Activated T-cell treated with anti-CD3 and anti-CD28 coated beads for 1 hour (primary cell): Measurements from ENCODE around the gene OR1F1.
A peak's percentile ranks its signal among the peaks of the same experiment; 100 is the strongest.
"Not testable (repeated sequence)": the region's sequence is repeated elsewhere in the genome, so short reads cannot be mapped to it uniquely, and the experiment has no call there.

ENCODE experiments used
- DNase-seq: peaks from one replicate; pipeline ENCODE4 v3.0.0-alpha.2; 2020; ENCODE audit warnings: low read depth

OR1F1 gene

DNA sequence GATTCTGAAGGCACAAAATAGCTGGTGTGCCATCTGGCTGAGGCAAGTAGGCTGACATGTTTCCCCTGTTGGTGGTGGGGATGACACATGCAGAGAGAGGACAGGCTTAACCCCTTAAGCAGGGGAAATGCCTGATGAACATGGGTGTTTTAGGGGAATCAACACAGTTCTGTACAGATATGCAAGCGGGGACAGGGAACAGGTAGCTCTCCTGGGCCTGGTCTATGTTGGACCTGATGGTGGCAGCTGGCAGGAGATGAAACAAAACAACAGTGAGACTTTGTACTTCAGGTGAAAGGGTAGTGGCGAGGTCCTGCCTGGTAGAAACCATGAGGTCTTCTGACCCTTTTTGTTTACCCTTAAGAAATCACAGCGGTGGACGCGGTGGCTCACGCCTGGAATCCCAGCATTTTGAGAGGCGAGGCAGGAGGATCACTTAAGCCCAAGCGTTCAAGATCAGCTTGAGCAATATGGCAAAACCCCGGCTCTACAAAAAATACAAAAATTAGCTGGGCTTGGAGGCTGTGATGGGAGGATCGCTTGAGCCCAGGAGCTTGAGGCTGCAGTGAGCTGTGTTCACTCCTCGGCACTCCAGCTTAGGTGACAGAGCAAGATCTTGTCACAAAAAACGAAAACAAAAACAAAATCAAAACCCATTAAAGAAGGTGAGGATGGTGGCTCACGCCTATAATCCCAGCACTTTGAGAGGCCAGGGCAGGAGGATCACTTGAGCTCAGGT is 10.5 kb downstream of the OR1F1 start:
- no peak for DNase-seq

DNA sequence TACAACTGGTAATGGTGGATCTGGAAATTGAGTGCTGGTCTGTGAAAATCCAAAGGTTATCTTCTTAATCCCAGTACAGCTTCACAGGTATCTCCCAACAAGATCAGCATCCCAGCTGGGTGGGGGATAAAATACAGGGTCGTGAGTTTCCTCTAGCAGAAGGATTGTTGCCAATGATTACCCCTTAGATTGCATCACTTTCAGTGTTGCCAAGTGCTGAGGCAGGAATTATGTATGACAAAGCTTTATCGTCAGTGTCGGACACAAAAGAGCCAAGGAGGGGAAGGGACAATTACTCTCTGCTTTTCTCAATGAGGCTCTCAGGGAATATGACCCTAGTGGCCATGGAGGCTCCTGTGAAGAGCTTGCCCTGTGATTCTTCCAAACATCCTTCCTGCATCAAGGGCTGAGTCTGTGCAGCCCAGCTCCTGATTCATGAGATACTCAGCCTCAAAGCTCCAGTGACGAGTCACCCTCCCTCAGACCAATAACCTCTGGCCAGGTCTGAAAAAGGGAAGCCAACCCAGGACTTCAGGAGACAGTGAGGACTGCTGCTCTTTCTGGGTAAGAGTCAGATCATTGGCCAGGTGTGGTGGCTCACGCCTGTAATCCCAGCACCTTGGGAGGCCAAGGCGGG is 15.0 kb downstream of the OR1F1 start:
- no peak for DNase-seq

DNA sequence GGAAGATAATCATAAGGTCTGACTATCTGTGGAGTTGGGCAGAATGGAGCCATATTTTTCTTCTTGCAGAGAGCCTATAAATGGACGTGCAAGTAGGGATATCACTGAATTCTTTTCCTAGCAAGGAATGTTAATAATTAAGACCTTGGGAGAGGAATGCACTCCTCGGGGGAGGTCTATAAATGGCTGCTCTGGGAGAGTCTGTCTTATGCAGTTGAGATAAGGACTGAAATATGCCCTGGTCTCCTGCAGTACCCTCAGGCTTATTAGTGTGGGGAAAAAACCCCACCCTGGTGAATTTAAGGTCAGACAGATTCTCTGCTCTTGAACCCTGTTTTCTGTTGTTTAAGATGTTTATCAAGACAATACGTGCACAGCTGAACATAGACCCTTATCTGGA is 17.9 kb downstream of the OR1F1 start:
- not testable (repeated sequence) for DNase-seq

DNA sequence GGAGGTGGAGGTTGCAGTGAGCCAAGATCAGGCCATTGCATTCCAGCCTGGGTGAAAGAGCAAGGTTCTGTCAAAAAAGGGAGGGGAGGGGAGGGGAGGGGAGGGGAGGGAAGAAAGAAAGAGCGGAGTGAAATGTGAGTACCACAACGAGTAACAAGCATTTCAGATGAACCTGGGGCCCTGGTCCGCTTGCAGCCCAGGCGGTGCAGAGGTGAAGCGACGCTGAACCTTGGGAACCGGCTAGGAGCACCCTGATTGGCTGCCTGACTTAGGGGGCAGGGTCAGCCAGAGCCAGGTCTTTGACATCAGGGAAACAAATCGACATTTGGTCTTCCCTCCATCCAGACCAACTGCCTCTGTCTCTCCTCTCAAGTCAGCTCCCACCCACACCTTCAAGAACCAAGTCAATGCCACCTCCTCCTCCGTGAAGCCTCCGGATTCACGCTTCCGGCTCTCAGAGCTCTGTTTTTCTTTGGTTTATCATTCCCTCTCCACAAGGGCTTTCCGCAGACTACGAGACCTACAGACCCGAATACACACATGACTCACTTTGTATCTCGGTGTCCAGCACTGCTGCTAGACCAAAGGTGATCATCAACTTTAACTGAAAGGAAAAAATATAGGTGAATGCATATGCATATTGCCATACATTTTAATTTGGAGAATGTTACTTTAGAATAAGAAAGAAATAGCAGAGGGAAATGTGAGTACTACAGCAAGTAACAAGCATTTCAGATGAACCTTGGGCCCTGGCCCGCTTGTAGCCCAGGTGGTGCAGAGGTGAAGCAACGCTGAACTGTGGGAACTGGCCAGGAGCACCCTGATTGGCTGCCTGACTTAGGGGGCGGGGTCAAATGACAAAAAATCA is 19.3 kb downstream of the OR1F1 start:
- no peak for DNase-seq

DNA sequence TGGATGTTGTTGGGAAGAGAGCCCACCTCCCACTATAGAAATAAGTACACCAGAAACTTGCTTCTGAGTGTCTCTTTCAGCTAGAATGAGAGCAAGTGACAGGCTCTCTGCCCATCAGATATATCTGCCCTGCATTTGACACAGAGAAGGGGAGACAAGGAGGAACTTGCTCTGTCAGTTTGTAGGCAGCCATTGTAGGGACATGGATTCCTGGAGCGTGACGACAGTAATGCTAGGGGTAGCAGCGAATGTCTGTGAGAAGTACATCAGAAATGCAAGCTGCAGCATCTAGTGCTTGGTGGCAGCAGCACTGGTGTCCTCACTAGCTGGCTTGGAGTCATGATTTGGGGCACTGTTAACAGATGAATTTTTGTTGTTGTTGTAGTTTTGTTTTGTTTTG is 24.0 kb downstream of the OR1F1 start:
- DNase-seq = no peak

DNA sequence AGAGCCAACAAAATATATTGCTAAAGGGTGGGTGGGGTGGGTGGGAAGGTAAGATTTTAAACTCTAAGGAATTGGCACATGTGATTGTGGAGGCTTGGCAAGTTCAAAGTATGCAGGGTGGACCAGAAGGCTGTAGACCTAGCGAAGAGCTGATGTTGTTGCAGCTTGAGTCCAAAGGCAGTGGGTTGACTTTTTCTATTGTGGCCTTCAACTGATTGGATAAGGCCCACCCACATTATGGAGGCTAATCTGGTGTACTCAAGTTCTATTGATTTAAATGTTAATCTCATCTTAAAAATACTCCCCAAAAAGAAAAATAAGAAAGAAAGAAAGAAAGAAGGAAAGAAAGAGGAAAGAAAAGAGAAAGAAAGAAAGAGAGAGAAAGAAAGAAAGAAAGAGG is 24.6 kb downstream of the OR1F1 start:
- DNase-seq = no peak

DNA sequence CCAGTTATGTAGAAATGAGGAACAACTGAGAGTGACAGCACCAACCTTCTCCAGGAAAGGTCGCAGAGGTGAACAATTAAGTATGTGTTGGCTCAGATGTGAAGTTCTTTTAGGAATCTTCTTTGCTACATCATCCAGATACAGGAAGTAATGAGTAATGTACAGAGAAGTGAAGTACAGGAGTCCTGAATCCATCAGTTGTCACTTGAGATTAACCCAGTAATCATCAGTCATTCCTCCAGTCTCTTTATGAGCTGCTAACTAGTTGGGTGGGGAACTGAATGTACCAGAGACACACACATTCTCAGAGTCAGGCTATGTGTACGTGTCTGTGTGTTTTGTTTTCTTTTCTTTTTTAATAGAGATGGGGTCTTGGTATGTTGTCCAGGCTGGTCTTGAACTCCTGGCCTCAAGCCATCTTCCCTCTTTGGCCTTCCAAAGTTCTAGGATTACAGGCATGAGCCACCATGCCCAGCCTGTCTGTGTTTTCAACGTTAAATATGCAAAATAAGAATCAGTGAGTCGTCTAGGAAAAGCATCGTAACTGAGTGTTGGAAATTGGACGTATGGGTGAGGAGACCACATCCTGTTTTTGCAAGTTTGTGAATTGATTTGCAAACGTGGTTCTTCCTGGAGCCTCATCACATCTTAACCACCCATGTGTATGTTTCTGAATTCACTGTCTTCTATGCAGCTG is 27.0 kb downstream of the OR1F1 start:
- no peak for DNase-seq

DNA sequence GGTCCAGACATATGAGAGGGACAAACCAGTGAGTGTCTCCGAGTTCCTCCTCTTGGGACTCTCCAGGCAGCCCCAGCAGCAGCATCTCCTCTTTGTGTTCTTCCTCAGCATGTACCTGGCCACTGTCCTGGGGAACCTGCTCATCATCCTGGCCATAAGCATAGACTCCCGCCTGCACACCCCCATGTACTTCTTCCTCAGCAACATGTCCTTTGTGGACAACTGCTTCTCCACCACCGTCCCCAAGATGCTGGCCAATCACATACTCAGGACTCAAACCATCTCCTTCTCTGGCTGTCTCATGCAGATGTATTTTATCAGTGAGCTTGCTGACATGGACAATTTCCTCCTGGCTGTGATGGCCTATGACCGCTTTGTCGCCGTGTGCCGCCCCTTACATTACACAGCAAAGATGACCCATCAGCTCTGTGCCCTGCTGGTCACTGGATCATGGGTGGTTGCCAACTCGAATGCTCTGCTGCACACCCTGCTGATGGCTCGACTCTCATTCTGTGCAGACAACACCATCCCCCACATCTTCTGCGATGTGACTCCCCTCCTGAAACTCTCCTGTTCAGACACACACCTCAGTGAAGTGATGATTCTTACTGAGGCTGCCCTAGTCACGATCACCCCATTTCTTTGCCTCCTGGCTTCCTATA is 27.7 kb downstream of the OR1F1 start:
- DNase-seq = no peak

DNA sequence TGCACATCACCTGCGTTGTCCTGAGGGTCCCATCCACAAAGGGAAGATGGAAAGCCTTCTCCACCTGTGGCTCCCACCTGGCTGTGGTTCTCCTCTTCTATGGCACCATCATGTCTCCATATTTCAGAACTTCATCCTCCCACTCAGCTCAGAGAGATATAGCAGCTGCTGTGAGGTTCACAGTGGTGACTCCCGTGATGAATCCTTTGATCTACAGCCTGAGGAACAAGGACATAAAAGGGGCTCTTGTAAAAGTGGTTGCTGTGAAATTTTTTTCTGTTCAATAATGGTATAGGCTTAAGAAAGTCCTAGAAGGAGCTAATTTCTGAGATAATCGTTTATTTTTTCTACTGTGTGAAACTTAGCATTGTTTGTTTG is 28.2 kb downstream of the OR1F1 start:
- no peak for DNase-seq

DNA sequence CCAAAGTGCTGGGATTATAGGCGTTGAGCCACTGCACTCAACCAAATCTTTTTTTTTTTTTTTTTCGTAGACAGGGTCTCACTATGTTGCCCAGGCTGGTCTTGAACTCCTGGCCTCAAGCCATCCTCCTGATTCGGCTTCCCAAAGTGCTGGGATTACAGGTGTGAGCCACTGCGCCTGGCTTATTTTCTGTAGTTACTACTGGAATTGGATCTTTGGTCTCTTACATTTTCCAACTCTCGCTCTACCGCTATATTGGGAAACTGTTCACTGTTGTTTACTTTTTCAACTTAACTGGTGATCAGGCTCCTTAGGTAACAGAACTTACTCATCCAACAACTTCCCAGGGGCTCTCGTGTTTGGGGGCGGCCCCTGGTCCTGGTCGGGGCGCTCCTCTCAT is 32.8 kb downstream of the OR1F1 start:
- DNase-seq = no peak

DNA sequence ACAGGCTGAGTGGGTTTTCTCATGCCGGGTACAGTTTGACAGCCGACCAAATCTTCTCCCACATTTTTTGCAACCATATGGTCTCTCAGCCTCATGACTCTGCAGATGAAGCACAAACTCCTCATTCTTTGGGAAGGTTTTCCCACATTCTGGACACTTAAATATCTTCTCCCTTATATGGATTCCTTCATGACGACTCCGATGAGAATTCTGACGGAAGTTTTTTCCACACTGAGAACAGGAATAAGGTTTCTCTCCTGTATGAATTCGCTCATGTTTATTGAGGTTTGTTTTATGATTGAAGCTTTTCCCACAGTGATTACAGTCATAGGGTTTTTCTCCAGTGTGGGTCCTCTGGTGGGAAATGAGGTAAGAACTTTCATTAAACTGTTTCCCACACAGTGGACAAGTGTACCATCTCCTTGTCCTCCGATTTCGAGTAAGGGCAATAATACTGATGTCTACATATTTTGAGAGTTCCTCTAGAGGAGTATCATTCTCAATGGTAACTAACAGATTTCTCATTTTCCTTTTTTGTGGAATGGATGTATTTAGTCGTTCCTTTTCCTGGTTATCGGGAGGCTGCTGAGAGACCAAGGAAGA is 36.0 kb downstream of the OR1F1 start:
- no peak for DNase-seq

DNA sequence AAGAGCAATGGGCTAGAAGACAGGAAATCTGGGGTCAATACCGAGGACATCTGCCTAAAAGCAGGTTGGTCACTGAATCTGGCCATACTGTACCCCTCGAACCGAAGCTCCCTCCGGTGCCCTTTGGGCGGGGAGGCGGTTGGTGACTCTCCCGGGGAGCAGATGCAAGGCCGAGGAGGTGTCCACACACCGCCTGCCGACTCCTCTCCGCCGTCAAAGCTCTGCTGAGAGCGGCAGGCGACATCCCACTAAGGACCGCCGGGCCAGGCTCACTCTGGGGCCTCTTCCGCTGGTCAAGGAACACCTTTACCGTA is 46.5 kb downstream of the OR1F1 start:
- no peak for DNase-seq

DNA sequence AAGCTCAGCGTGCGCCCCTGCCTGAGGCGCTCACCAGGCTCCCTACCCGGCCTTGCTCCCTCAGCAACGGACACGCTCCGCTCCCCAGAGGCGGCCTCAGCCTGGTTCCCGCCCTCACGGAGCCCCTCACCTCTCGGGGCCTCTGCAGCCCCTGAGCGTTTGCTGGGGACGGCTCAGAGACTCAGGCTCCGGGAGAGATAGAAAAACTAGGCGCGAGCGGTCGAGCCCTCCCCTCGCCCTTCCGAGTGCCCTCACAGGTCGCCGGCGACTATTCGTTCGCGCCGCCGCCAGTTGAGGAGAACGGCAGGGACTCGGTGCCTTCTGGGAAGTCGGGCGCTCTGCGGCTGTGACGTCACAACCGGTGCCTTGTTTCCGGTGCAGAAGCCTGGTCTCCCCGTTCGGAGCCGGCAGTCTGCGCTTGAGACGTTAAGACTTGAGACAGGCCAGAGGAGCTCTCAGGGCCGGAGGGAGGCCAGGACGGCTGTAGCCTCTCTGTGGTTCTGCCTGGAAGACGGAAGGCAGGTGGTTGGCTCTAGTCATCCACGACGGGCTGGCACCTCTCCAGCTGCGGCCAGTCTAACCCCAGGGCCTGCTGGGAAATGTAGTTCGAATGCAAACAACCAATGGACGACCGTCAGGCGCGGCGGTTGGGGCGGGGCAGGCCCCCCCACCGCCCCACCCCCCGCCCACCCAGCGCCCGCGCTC is 47.0 kb downstream of the OR1F1 start, which contains the start of gene ZNF200:
ZNF200 (minus strand) TSS at position 302 of the 705 bp plus-strand sequence. CDS start 1,403 bp downstream, outside the sequence.
- peak; percentile 86 for DNase-seq

DNA sequence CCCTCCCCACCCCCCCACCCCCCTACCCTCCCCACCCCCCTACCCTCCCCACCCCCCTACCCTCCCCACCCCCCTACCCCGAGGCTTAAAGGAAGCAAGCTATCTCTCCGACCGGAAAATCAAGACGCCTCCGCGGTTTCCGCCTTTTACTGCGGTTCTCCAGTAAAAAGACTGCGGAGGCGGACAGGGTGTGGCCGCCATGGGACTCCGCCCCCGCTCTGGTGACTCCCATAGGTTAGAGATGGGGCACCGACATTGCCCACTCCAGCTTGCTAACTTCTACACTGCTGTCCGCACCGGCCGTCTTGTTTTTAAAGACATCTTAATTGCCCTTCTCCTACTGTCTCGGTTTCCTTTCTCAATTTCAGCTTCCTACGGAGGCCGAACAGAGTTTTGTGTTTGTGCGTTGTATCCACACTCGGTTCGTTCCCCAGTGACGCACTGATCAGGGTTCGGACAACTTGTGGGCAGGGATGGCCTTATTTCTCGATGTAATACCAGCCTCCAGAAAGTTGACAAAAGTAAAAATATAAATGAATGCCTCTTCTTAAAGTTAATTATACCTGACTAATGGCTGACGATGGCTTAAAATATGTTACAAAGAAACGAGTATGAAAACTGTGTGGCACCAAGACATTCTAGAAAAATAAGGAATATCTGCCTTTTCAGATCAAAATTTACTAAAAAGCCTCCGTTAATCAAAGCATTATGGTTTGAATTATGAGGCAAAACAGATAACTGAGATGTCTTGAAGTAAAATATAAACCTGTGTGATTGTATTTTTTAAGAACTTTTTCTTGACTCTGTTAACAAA is 48.1 kb downstream of the OR1F1 start:
- no peak for DNase-seq

DNA sequence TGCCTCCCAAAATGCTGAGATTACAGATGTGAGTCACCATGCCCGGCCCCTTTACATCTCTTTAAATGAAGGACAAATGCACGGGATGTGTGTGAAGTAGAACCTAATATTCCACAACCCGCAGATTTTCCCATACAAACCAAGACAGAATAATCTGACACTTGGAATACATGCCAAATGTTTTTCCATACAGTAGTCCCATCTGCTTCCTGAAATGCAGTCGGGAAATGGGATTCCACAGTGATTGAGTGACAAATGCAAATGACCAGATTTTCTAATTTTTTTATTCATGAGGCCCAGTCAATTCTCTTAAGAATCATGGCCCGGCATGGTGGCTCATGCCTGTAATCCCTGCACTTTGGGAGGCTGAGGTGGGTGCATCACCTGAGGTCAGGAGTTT is 53.8 kb downstream of the OR1F1 start:
- no peak for DNase-seq

DNA sequence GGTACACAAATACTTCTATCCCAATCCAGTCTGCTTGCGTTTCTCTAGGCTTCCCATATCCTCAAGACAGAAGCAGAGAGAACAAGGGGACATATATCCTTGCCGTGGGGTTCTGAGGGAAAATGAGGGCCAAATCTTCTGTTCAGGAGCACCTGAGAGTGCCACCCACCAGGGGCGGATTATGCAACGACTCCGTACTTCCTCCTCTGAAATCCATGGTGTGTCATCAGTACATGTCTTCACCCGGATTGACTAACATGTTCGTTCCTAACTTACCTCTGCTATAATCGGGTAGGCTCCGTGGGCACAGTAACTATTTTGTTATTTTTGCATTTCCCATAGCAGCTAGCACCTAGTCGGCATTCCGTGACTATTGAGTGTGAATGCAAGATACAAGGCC is 54.7 kb downstream of the OR1F1 start:
- no peak for DNase-seq

DNA sequence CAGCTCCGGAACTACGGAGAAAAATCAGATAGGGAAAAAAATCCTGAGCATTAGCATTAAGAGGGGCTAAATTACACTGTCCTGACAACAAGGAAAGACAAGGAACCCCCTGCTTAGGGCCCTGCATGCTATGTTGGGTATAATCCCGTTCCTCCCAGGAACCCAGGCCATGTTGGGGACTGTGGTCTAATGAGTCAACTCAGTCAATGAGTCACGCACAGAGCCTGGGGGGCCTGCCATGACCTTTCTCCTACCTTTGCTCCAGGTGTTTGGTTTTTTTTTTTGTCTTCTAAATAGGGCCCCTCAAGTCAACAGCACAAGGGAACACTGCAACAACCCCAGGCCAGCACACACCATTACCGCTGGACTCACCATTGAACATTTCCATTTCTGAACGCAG is 55.9 kb downstream of the OR1F1 start:
- no peak for DNase-seq

DNA sequence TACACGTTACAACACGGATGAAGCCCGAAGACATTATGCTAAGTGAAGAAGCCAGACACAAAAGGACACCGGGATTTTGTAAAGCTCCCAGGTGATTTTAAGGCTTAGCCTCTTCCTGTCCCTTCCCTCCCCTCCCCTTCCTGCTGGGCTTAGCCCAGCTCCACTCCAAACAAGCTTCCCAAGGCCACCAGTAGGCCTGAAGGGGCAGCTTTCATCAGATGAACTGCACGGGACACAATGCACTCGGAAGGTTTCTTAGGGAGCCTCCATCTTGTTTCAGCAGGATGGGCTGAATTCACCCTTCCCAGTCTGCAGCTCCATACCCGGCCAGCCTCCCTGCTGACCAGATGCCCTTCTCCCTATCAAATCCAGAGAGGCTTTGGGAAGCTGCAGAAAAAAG is 58.0 kb downstream of the OR1F1 start:
- DNase-seq = no peak

DNA sequence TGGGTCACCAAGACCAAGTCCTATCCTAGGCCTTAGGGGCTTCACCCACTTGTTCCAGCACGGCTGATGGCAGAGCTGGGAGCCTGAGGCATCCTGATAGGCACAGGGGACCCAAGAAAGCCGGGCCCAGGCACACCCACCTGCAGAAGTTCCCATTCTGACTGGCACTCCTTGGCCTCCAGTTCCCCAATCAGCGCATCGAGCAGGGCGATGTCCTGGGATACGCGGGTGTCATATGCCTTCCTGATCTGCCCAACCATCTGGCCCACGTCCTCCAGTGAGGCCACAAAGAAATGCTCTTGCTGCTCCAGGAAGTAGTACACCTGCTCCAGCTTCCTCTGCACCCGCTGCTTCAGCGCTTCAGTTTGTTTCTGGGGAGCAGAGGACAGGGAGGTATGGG is 58.9 kb downstream of the OR1F1 start:
- no peak for DNase-seq

DNA sequence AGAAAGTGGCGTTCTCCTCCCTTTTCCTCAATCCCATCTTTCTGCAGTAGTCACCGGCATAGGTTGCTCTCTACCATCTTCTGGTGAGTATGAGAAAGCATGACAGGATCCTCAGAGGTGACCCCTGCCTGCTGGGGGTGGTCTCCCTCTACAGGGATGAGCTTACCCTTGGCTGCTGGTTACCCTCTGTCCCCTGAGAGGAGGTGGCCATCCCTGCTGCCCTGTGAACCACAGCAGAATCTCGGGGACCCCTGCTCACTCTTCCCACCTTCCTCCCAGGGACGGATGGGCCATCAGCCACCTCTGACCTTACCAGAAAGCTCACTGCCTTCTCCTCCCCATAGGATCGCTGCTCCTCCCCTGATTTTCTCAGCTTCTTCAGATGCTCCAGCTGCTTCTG is 60.6 kb downstream of the OR1F1 start:
- DNase-seq = no peak
